Ishikawa (cell line): ENCODE results near the gene REXO1.

ENCODE experiments used
- CEBPB ChIP-seq: IDR thresholded peaks from 2 replicates; pipeline ENCODE4 v1.6.1; 2012
- CREB1 ChIP-seq: IDR thresholded peaks from 2 replicates; pipeline ENCODE4 v1.6.1; 2012; ENCODE audit warnings: low read depth
- EP300 ChIP-seq: IDR thresholded peaks from 2 replicates; pipeline ENCODE4 v1.6.1; 2012; ENCODE audit warnings: borderline replicate concordance
- FOXM1 ChIP-seq: IDR thresholded peaks from 2 replicates; pipeline ENCODE4 v1.6.1; 2012; ENCODE audit warnings: low read depth, borderline replicate concordance
- MAX ChIP-seq: IDR thresholded peaks from 2 replicates; pipeline ENCODE4 v1.6.1; 2012
- NFIC ChIP-seq: IDR thresholded peaks from 2 replicates; pipeline ENCODE4 v1.6.1; 2012
- RAD21 ChIP-seq: IDR thresholded peaks from 2 replicates; pipeline ENCODE4 v1.6.1; 2012; ENCODE audit warnings: low read depth
- TAF1 ChIP-seq: IDR thresholded peaks from 2 replicates; pipeline ENCODE4 v1.6.1; 2012; ENCODE audit warnings: low read depth, mild to moderate bottlenecking
- TCF12 ChIP-seq: IDR thresholded peaks from 2 replicates; pipeline ENCODE4 v1.6.1; 2012; ENCODE audit warnings: low read depth
- YY1 ChIP-seq: IDR thresholded peaks from 2 replicates; pipeline ENCODE4 v1.6.1; 2012; ENCODE audit warnings: low read depth
- ZBTB7A ChIP-seq: IDR thresholded peaks from 2 replicates; pipeline ENCODE4 v1.6.1; 2012; ENCODE audit warnings: low read depth
- TF ChIP-seq, protein P1 (sequence below): IDR thresholded peaks from 2 replicates; pipeline ENCODE4 v1.6.1; 2012; ENCODE audit warnings: low read depth, mild to moderate bottlenecking
- TF ChIP-seq, protein P2 (sequence below): IDR thresholded peaks from 2 replicates; pipeline ENCODE4 v1.6.1; 2012

GRCh38 chr19:1860042-1860775, 11.9 kb upstream of the REXO1 start:
- TF ChIP-seq RAD21: no peak
- no peak for TF ChIP-seq FOXM1
- no peak for TF ChIP-seq MAX
- TF ChIP-seq CEBPB: no peak
- no peak for TF ChIP-seq EP300
- TF ChIP-seq TCF12: no peak
- no peak for TF ChIP-seq NFIC
- TF ChIP-seq, protein P1, sequence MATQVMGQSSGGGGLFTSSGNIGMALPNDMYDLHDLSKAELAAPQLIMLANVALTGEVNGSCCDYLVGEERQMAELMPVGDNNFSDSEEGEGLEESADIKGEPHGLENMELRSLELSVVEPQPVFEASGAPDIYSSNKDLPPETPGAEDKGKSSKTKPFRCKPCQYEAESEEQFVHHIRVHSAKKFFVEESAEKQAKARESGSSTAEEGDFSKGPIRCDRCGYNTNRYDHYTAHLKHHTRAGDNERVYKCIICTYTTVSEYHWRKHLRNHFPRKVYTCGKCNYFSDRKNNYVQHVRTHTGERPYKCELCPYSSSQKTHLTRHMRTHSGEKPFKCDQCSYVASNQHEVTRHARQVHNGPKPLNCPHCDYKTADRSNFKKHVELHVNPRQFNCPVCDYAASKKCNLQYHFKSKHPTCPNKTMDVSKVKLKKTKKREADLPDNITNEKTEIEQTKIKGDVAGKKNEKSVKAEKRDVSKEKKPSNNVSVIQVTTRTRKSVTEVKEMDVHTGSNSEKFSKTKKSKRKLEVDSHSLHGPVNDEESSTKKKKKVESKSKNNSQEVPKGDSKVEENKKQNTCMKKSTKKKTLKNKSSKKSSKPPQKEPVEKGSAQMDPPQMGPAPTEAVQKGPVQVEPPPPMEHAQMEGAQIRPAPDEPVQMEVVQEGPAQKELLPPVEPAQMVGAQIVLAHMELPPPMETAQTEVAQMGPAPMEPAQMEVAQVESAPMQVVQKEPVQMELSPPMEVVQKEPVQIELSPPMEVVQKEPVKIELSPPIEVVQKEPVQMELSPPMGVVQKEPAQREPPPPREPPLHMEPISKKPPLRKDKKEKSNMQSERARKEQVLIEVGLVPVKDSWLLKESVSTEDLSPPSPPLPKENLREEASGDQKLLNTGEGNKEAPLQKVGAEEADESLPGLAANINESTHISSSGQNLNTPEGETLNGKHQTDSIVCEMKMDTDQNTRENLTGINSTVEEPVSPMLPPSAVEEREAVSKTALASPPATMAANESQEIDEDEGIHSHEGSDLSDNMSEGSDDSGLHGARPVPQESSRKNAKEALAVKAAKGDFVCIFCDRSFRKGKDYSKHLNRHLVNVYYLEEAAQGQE: no peak
- no peak for TF ChIP-seq YY1
- TF ChIP-seq CREB1: no peak
- TF ChIP-seq, protein P2, sequence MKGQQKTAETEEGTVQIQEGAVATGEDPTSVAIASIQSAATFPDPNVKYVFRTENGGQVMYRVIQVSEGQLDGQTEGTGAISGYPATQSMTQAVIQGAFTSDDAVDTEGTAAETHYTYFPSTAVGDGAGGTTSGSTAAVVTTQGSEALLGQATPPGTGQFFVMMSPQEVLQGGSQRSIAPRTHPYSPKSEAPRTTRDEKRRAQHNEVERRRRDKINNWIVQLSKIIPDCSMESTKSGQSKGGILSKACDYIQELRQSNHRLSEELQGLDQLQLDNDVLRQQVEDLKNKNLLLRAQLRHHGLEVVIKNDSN: no peak
- no peak for TF ChIP-seq TAF1
- no peak for TF ChIP-seq ZBTB7A
